A673 (cell line): ENCODE data around the gene ARHGAP11B.
A peak's percentile ranks its signal among the peaks of the same experiment; 100 is the strongest.
"Not testable (repeated sequence)": the region's sequence is repeated elsewhere in the genome, so short reads cannot be mapped to it uniquely, and the experiment has no call there.

Source experiments
- BruUV-seq: library from RNA; stranded (reverse); fragments of 400-500 nt; replicated peaks from 2 replicates; lab custom pipeline; 2021; lab: Mats Ljungman, UMichigan
- CTCF ChIA-PET: fragments of 300-600 bp; sonication (Branson Sonifier 250); formaldehyde crosslinking; loops from one replicate; lab custom pipeline; 2022; ENCODE audit warnings: antibody characterized with exemption; lab: Charles Lee
- POLR2A ChIA-PET: fragments of 300-600 bp; sonication (Branson Sonifier 250); formaldehyde crosslinking; loops from one replicate; lab custom pipeline; 2022; ENCODE audit warnings: antibody characterized with exemption; ENCODE audit not compliant: low non-redundant PET; lab: Charles Lee
- DNase-seq: peaks from one replicate; pipeline ENCODE4 v3.0.0-alpha.2; 2015; ENCODE audit warnings: low spot score
- H3K27ac ChIP-seq: fragments of 200-600 bp; sonication (generic); 2 replicates; pipeline ENCODE4 v1.5.1; 2016; ENCODE audit warnings: mixed run types, low read depth, mild to moderate bottlenecking, mixed read lengths, antibody characterized with exemption, low read length; ENCODE audit not compliant: poor library complexity, severe bottlenecking
- H3K27me3 ChIP-seq: fragments of 200-600 bp; sonication (generic); replicated peaks from 2 replicates; pipeline ENCODE4 v1.6.1; 2017; ENCODE audit warnings: mixed run types, low read depth, mild to moderate bottlenecking, mixed read lengths, antibody characterized with exemption, low read length; ENCODE audit not compliant: insufficient read depth, poor library complexity
- H3K36me3 ChIP-seq: fragments of 200-600 bp; sonication (generic); 2 replicates; pipeline ENCODE4 v1.6.1; 2016; ENCODE audit warnings: mixed run types, mild to moderate bottlenecking, mixed read lengths, antibody characterized with exemption, low read length; ENCODE audit not compliant: insufficient read depth, poor library complexity, severe bottlenecking
- H3K4me1 ChIP-seq: fragments of 200-600 bp; sonication (generic); 2 replicates; pipeline ENCODE4 v1.6.1; 2017; ENCODE audit warnings: mixed run types, mild to moderate bottlenecking, mixed read lengths, antibody characterized with exemption, low read length; ENCODE audit not compliant: insufficient read depth, poor library complexity, severe bottlenecking
- H3K4me3 ChIP-seq: fragments of 200-600 bp; sonication (generic); 2 replicates; pipeline ENCODE4 v1.5.1; 2016; ENCODE audit warnings: low read depth, mixed run types, mild to moderate bottlenecking, mixed read lengths, low read length; ENCODE audit not compliant: poor library complexity, severe bottlenecking
- H3K9me3 ChIP-seq: fragments of 200-600 bp; sonication (generic); 2 replicates; pipeline ENCODE4 v1.6.1; 2016; ENCODE audit warnings: mixed run types, low read depth, mild to moderate bottlenecking, mixed read lengths, antibody characterized with exemption, low read length; ENCODE audit not compliant: poor library complexity, severe bottlenecking
- CTCF ChIP-seq: fragments of 300-800, 200-600 bp; sonication (generic); conservative IDR thresholded peaks from 2 replicates; pipeline ENCODE4 v1.5.1; 2017; ENCODE audit warnings: low read depth, mild to moderate bottlenecking, antibody characterized with exemption, low read length, moderate library complexity, mixed read lengths
- EZH2 ChIP-seq: fragments of 200-600 bp; sonication (generic); IDR thresholded peaks from 2 replicates; pipeline ENCODE4 v1.6.1; 2017; ENCODE audit warnings: borderline replicate concordance, low read depth, mild to moderate bottlenecking, mixed read lengths, antibody characterized with exemption, low read length; ENCODE audit not compliant: poor library complexity, severe bottlenecking
- intact Hi-C: fragments of 100-400 bp; cut with micrococcal nuclease; formaldehyde crosslinking; loops from one replicate; pipeline ENCODE4 v1.10.0; 2022; ENCODE audit not compliant: unreplicated experiment

ARHGAP11B gene

GRCh38 chr15:30626194-30626565 lies 252 bp downstream of the ARHGAP11B start:
- TSS peak; percentile 46 for BruUV-seq
- POLR2A ChIA-PET, H3K4me1 ChIP-seq, H3K27me3 ChIP-seq, CTCF ChIA-PET, intact Hi-C loops, H3K36me3 ChIP-seq, H3K9me3 ChIP-seq: not testable (repeated sequence)
- H3K4me3 ChIP-seq, result peak overlapping the region; percentile 68
- peak; percentile 6 for DNase-seq
- H3K27ac ChIP-seq, result peak overlapping the region; percentile 98

GRCh38 chr15:30626632-30627031 lies 704 bp downstream of the ARHGAP11B start:
- POLR2A ChIA-PET, intact Hi-C loops, H3K27me3 ChIP-seq, BruUV-seq, H3K9me3 ChIP-seq, H3K4me1 ChIP-seq, H3K36me3 ChIP-seq, CTCF ChIA-PET, DNase-seq: not testable (repeated sequence)
- peak overlapping the region; percentile 98 for H3K27ac ChIP-seq
- peak overlapping the region; percentile 68 for H3K4me3 ChIP-seq

- H3K9me3 ChIP-seq, result no peaks in the 10 kb centered on the region
- no peak for DNase-seq
- POLR2A ChIA-PET, result no interaction called here
- CTCF ChIA-PET, result no interaction called here
- H3K27me3 ChIP-seq, result no peaks in the 10 kb centered on the region
- no peak overlapping the region for H3K27ac ChIP-seq
- H3K4me3 ChIP-seq, result no peak overlapping the region
- intact Hi-C loops, result no loop called here
- TF ChIP-seq EZH2 (no peak), CTCF (no peak)
- H3K4me1 ChIP-seq, result no peaks in the 10 kb centered on the region
- BruUV-seq, result no TSS peak
- peaks cover 44% of the 10 kb centered on the region for H3K36me3 ChIP-seq
Measured at GRCh38 chr15:30650012-30650929, 24.3 kb downstream of the ARHGAP11B start.

GRCh38 chr15:30661154-30661553 lies 35.2 kb downstream of the ARHGAP11B start:
- CTCF ChIA-PET, H3K9me3 ChIP-seq, POLR2A ChIA-PET, H3K4me1 ChIP-seq, H3K27me3 ChIP-seq, H3K4me3 ChIP-seq, H3K27ac ChIP-seq, BruUV-seq: not testable (repeated sequence)
- H3K36me3 ChIP-seq, result peaks cover 18% of the 10 kb centered on the region
- DNase-seq, result peak; percentile 21
- intact Hi-C loops, result loop anchor here (10.0 kb wide), 1 partner anchor 94 kb away; no protein-coding TSS in a partner anchor
- TF ChIP-seq CTCF, result peak; percentile 51

- BruUV-seq, CTCF ChIA-PET, H3K9me3 ChIP-seq, H3K4me1 ChIP-seq, H3K27me3 ChIP-seq, H3K4me3 ChIP-seq, H3K27ac ChIP-seq, DNase-seq, POLR2A ChIA-PET: not testable (repeated sequence)
- H3K36me3 ChIP-seq, result peaks cover 41% of the 10 kb centered on the region
- intact Hi-C loops, result loop anchor here (10.0 kb wide), 1 partner anchor 85 kb away; no protein-coding TSS in a partner anchor
Measured at GRCh38 chr15:30669621-30670020, 43.7 kb downstream of the ARHGAP11B start.
